Activated CD4-positive, alpha-beta T cell treated with anti-CD3 and anti-CD28 coated beads, Interleukin-2, amount 10 ng/mL, durations not matched to agents 7 days and 5 days (primary cell): Measurements from ENCODE around the gene TOP2B. TPM values are rescaled to one million over a fixed set of nuclear protein-coding genes. Genes with fewer than 3 reads are reported as not detected.

Source experiments
- CTCF ChIA-PET: fragments of 350-600 bp; sonication (Branson Sonifier 250); formaldehyde crosslinking; loops from one replicate; lab custom pipeline; 2021; ENCODE audit warnings: antibody characterized with exemption; lab: Charles Lee
- POLR2A ChIA-PET: fragments of 350-600 bp; sonication (Branson Sonifier 250); formaldehyde crosslinking; loops from one replicate; lab custom pipeline; 2021; ENCODE audit warnings: antibody characterized with exemption; lab: Charles Lee
- DNase-seq: peaks from one replicate; pipeline ENCODE4 v3.0.0-alpha.2; 2020
- H3K27ac Mint-ChIP-seq: one replicate; pipeline ENCODE4 v1.8.0; 2021; ENCODE audit warnings: mild to moderate bottlenecking, moderate library complexity, mixed read lengths
- H3K27me3 Mint-ChIP-seq: one replicate; pipeline ENCODE4 v1.8.0; 2021; ENCODE audit warnings: mixed read lengths
- H3K36me3 Mint-ChIP-seq: one replicate; pipeline ENCODE4 v1.8.0; 2021; ENCODE audit warnings: low read depth, mixed read lengths
- H3K4me1 Mint-ChIP-seq: one replicate; pipeline ENCODE4 v1.8.0; 2021; ENCODE audit warnings: mixed read lengths
- H3K4me3 Mint-ChIP-seq: one replicate; pipeline ENCODE4 v1.8.0; 2021; ENCODE audit warnings: mild to moderate bottlenecking, moderate library complexity, mixed read lengths
- H3K9me3 Mint-ChIP-seq: one replicate; pipeline ENCODE4 v1.8.0; 2021; ENCODE audit warnings: mixed read lengths
- total RNA-seq, 2 experiments: library from RNA; stranded (reverse); gene quantifications; one replicate each; pipeline ENCODE4 v1.2.3, GENCODE V29; 2021

Gene TOP2B
- total RNA-seq, 2 experiments from 2014 or later, result 117 to 122 TPM

GRCh38 chr3:25633919-25634318 lies 30.8 kb downstream of the TOP2B start:
- ChIA-PET CTCF (interaction anchor here (1.1 to 1.7 kb wide), 2 partner anchors 14 to 166 kb away, joined by 3 to 11 read pairs; no protein-coding TSS in a partner anchor), POLR2A (no interaction called here)
- no peaks in the 10 kb centered on the region for H3K27me3 Mint-ChIP-seq
- no peak for DNase-seq
- no peaks in the 10 kb centered on the region for H3K9me3 Mint-ChIP-seq
- H3K27ac Mint-ChIP-seq, result no peak overlapping the region
- H3K4me3 Mint-ChIP-seq, result no peak overlapping the region
- H3K36me3 Mint-ChIP-seq, result peaks cover 42% of the 10 kb centered on the region
- H3K4me1 Mint-ChIP-seq, result peaks cover 12% of the 10 kb centered on the region

- no peaks in the 10 kb centered on the region for H3K27me3 Mint-ChIP-seq
- H3K4me1 Mint-ChIP-seq, result peaks cover 12% of the 10 kb centered on the region
- no peak for DNase-seq
- no peak overlapping the region for H3K4me3 Mint-ChIP-seq
- H3K27ac Mint-ChIP-seq, result no peak overlapping the region
- H3K36me3 Mint-ChIP-seq, result peaks cover 48% of the 10 kb centered on the region
- CTCF ChIA-PET, result interaction anchor here (1.2 to 1.6 kb wide), 2 partner anchors 17 to 19 kb away, joined by 3 to 4 read pairs; no protein-coding TSS in a partner anchor
- POLR2A ChIA-PET, result no interaction called here
- no peaks in the 10 kb centered on the region for H3K9me3 Mint-ChIP-seq
These were observed 32.7 kb downstream of the TOP2B start for GRCh38 chr3:25631989-25632388.

- CTCF ChIA-PET, result interaction anchor here (1.2 kb wide), 1 partner anchor 27 kb away, joined by 3 read pairs; no protein-coding TSS in a partner anchor
- no peaks in the 10 kb centered on the region for H3K27me3 Mint-ChIP-seq
- H3K27ac Mint-ChIP-seq, result no peak overlapping the region
- POLR2A ChIA-PET, result no interaction called here
- H3K9me3 Mint-ChIP-seq, result no peaks in the 10 kb centered on the region
- H3K4me1 Mint-ChIP-seq, result no peaks in the 10 kb centered on the region
- H3K4me3 Mint-ChIP-seq, result no peak overlapping the region
- no peak for DNase-seq
- peaks cover 53% of the 10 kb centered on the region for H3K36me3 Mint-ChIP-seq
These were observed 43.6 kb downstream of the TOP2B start for GRCh38 chr3:25621087-25621486.

- no peak for DNase-seq
- no peaks in the 10 kb centered on the region for H3K4me1 Mint-ChIP-seq
- H3K4me3 Mint-ChIP-seq, result no peak overlapping the region
- H3K27me3 Mint-ChIP-seq, result no peaks in the 10 kb centered on the region
- peaks cover 49% of the 10 kb centered on the region for H3K36me3 Mint-ChIP-seq
- CTCF ChIA-PET, result interaction anchor here (0.8 to 1.0 kb wide), 2 partner anchors 28 to 70 kb away, joined by 3 to 4 read pairs; no protein-coding TSS in a partner anchor
- H3K9me3 Mint-ChIP-seq, result no peaks in the 10 kb centered on the region
- H3K27ac Mint-ChIP-seq, result no peak overlapping the region
- POLR2A ChIA-PET, result no interaction called here
These were observed 44.2 kb downstream of the TOP2B start for GRCh38 chr3:25620493-25620892.

GRCh38 chr3:25619382-25619781 lies 45.3 kb downstream of the TOP2B start:
- DNase-seq, result no peak
- no peaks in the 10 kb centered on the region for H3K27me3 Mint-ChIP-seq
- POLR2A ChIA-PET, result no interaction called here
- H3K27ac Mint-ChIP-seq, result no peak overlapping the region
- peaks cover 43% of the 10 kb centered on the region for H3K36me3 Mint-ChIP-seq
- CTCF ChIA-PET, result no interaction called here
- no peaks in the 10 kb centered on the region for H3K4me1 Mint-ChIP-seq
- H3K4me3 Mint-ChIP-seq, result no peak overlapping the region
- H3K9me3 Mint-ChIP-seq, result no peaks in the 10 kb centered on the region

- CTCF ChIA-PET, result interaction anchor here (1.2 kb wide), 1 partner anchor 17 kb away, joined by 3 read pairs; no protein-coding TSS in a partner anchor
- Mint-ChIP-seq H3K4me3 (no peak overlapping the region), H3K27ac (no peak overlapping the region), H3K4me1 (no peaks in the 10 kb centered on the region), H3K9me3 (no peaks in the 10 kb centered on the region), H3K36me3 (peaks cover 42% of the 10 kb centered on the region), H3K27me3 (no peaks in the 10 kb centered on the region)
- DNase-seq, result no peak
- POLR2A ChIA-PET, result no interaction called here
These were observed 46.7 kb downstream of the TOP2B start for GRCh38 chr3:25618028-25618427.

- CTCF ChIA-PET, result interaction anchor here (1.5 kb wide), 1 partner anchor 8 kb away, joined by 4 read pairs; no protein-coding TSS in a partner anchor
- Mint-ChIP-seq H3K4me1 (peaks cover 15% of the 10 kb centered on the region), H3K9me3 (no peaks in the 10 kb centered on the region), H3K36me3 (peaks cover 49% of the 10 kb centered on the region), H3K27me3 (no peaks in the 10 kb centered on the region), H3K4me3 (no peak overlapping the region), H3K27ac (no peak overlapping the region)
- DNase-seq, result no peak
- POLR2A ChIA-PET, result no interaction called here
These were observed 53.5 kb downstream of the TOP2B start for GRCh38 chr3:25611193-25611592.

GRCh38 chr3:25610779-25611178 lies 53.9 kb downstream of the TOP2B start:
- no peak overlapping the region for H3K27ac Mint-ChIP-seq
- ChIA-PET CTCF (interaction anchor here (1.5 kb wide), 1 partner anchor 8 kb away, joined by 4 read pairs; no protein-coding TSS in a partner anchor), POLR2A (no interaction called here)
- H3K4me3 Mint-ChIP-seq, result no peak overlapping the region
- no peak for DNase-seq
- H3K4me1 Mint-ChIP-seq, result peaks cover 15% of the 10 kb centered on the region
- no peaks in the 10 kb centered on the region for H3K9me3 Mint-ChIP-seq
- peaks cover 51% of the 10 kb centered on the region for H3K36me3 Mint-ChIP-seq
- H3K27me3 Mint-ChIP-seq, result no peaks in the 10 kb centered on the region

GRCh38 chr3:25610167-25610566 lies 54.5 kb downstream of the TOP2B start:
- DNase-seq, result no peak
- peaks cover 53% of the 10 kb centered on the region for H3K36me3 Mint-ChIP-seq
- POLR2A ChIA-PET, result no interaction called here
- no peaks in the 10 kb centered on the region for H3K27me3 Mint-ChIP-seq
- peaks cover 18% of the 10 kb centered on the region for H3K4me1 Mint-ChIP-seq
- no peak overlapping the region for H3K4me3 Mint-ChIP-seq
- no peaks in the 10 kb centered on the region for H3K9me3 Mint-ChIP-seq
- CTCF ChIA-PET, result no interaction called here
- peak overlapping the region; percentile 50 for H3K27ac Mint-ChIP-seq

GRCh38 chr3:25604107-25604805 lies 60.5 kb downstream of the TOP2B start:
- ChIA-PET POLR2A (no interaction called here), CTCF (interaction anchor here (0.7 to 1.2 kb wide), 3 partner anchors 12 to 35 kb away, joined by 3 to 4 read pairs (median 3); no protein-coding TSS in a partner anchor)
- Mint-ChIP-seq H3K36me3 (peaks cover 40% of the 10 kb centered on the region), H3K4me3 (no peak overlapping the region), H3K9me3 (no peaks in the 10 kb centered on the region), H3K27me3 (no peaks in the 10 kb centered on the region), H3K27ac (no peak overlapping the region), H3K4me1 (peaks cover 2% of the 10 kb centered on the region)
- DNase-seq, result no peak

GRCh38 chr3:25603703-25604102 lies 61.0 kb downstream of the TOP2B start:
- DNase-seq, result no peak
- Mint-ChIP-seq H3K36me3 (peaks cover 45% of the 10 kb centered on the region), H3K4me3 (no peak overlapping the region), H3K4me1 (peaks cover 2% of the 10 kb centered on the region), H3K9me3 (no peaks in the 10 kb centered on the region), H3K27me3 (no peaks in the 10 kb centered on the region), H3K27ac (no peak overlapping the region)
- ChIA-PET CTCF (interaction anchor here (1.2 to 1.5 kb wide), 2 partner anchors 8 to 15 kb away, joined by 3 to 4 read pairs; no protein-coding TSS in a partner anchor), POLR2A (no interaction called here)

- H3K4me3 Mint-ChIP-seq, result no peak overlapping the region
- H3K27me3 Mint-ChIP-seq, result no peaks in the 10 kb centered on the region
- no peaks in the 10 kb centered on the region for H3K9me3 Mint-ChIP-seq
- ChIA-PET POLR2A (no interaction called here), CTCF (no interaction called here)
- no peak overlapping the region for H3K27ac Mint-ChIP-seq
- H3K36me3 Mint-ChIP-seq, result peaks cover 30% of the 10 kb centered on the region
- DNase-seq, result no peak
- no peaks in the 10 kb centered on the region for H3K4me1 Mint-ChIP-seq
These were observed 67.1 kb downstream of the TOP2B start for GRCh38 chr3:25597535-25598101.

GRCh38 chr3:25594007-25594502 lies 70.7 kb downstream of the TOP2B start:
- H3K9me3 Mint-ChIP-seq, result no peaks in the 10 kb centered on the region
- CTCF ChIA-PET, result no interaction called here
- H3K27me3 Mint-ChIP-seq, result no peaks in the 10 kb centered on the region
- POLR2A ChIA-PET, result no interaction called here
- no peaks in the 10 kb centered on the region for H3K4me1 Mint-ChIP-seq
- no peak overlapping the region for H3K27ac Mint-ChIP-seq
- H3K36me3 Mint-ChIP-seq, result peaks cover 15% of the 10 kb centered on the region
- H3K4me3 Mint-ChIP-seq, result no peak overlapping the region
- DNase-seq, result peak; percentile 23
